Testis (tissue), 2 donors: ENCODE data around the gene IREB2.

ENCODE experiments used
- CTCF ChIP-seq, 3 experiments: fragments of 450-650 bp in 2 of 3; fragments of 200-600 bp in 1 of 3; sonication (generic) in 1 of 3; IDR thresholded peaks; one replicate each; pipeline ENCODE4 v1.5.1; 2016 to 2019; ENCODE audit warnings: antibody characterized with exemption in 3 of 3, mild to moderate bottlenecking in 2 of 3, moderate library complexity in 1 of 3
- POLR2A ChIP-seq: fragments of 450-650 bp; IDR thresholded peaks from one replicate; pipeline ENCODE4 v1.6.1; 2017; ENCODE audit warnings: antibody characterized with exemption, mild to moderate bottlenecking, moderate library complexity

- TF ChIP-seq CTCF (IDR thresholded peaks at IDR 0.05) (no peak), POLR2A (no peak)
Observed at GRCh38 chr15:78418686-78419085, 19.3 kb upstream of the IREB2 start.
